GM12874 (cell line): Measurements from ENCODE around the gene CCL28.

ENCODE experiments used
- TF ChIP-seq, protein P1 (sequence below): IDR thresholded peaks from 2 replicates; pipeline ENCODE4 v1.5.1; 2011; ENCODE audit warnings: low read depth, mild to moderate bottlenecking, control low read depth, low read length, moderate library complexity; ENCODE audit not compliant: insufficient read depth

Gene CCL28

GRCh38 chr5:43401827-43402226 is 10.4 kb downstream of the CCL28 start:
- TF ChIP-seq, protein P1, sequence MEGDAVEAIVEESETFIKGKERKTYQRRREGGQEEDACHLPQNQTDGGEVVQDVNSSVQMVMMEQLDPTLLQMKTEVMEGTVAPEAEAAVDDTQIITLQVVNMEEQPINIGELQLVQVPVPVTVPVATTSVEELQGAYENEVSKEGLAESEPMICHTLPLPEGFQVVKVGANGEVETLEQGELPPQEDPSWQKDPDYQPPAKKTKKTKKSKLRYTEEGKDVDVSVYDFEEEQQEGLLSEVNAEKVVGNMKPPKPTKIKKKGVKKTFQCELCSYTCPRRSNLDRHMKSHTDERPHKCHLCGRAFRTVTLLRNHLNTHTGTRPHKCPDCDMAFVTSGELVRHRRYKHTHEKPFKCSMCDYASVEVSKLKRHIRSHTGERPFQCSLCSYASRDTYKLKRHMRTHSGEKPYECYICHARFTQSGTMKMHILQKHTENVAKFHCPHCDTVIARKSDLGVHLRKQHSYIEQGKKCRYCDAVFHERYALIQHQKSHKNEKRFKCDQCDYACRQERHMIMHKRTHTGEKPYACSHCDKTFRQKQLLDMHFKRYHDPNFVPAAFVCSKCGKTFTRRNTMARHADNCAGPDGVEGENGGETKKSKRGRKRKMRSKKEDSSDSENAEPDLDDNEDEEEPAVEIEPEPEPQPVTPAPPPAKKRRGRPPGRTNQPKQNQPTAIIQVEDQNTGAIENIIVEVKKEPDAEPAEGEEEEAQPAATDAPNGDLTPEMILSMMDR = peak; percentile 26; the same call in 1 of the 2 replicates

DNA sequence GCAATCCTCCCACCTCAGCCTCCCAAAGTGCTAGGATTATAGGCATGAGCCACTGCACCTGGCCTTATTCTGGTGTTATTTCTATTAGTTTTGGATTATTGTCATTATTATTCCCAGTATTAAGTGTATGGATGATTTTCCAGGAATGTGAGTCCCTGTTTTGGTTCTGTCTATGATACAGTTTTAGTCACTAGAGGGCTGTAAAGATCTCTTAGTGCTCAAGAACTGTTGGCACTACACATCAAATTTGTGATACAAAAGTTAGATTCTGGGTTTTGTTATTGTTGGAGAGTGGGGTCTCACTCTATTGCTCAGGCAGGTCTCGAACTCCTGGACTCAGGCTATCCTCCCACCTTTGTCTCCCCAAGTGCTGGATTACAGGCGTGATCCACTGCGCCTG is 12.1 kb downstream of the CCL28 start:
- TF ChIP-seq, protein P1 = no peak

- TF ChIP-seq, protein P1 = no peak
These were observed 15.4 kb downstream of the CCL28 start for GRCh38 chr5:43396762-43397304.

DNA sequence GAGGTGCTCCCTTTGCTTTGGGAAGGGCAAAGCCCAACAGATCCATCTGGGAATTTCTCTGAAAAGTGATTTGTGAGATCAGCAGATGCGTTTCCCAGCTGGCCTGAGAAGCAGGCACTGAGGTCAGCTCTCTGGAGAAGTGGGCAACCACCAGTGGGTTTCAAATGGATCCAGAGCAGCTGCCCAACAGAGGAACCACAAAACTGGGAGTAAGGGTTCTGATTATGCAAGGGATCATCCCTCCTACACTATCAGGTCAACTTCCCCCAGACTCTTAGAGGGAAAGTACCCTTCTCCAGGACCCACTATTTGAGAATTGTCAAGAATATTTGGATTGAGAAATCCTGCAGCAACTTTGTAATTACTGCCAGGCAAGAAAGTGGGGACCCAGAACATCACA is 21.7 kb downstream of the CCL28 start:
- TF ChIP-seq, protein P1 = no peak

- TF ChIP-seq, protein P1 = peak; percentile 76
These were observed 22.4 kb downstream of the CCL28 start for GRCh38 chr5:43389679-43390329.

- TF ChIP-seq, protein P1 = no peak
These were observed 25.2 kb downstream of the CCL28 start for GRCh38 chr5:43386960-43387362.

GRCh38 chr5:43376496-43377140 is 35.6 kb downstream of the CCL28 start:
- TF ChIP-seq, protein P1 = no peak
